ENCODE measurements around the gene ZNF709.
A peak's percentile ranks its signal among the peaks of the same experiment; 100 is the strongest.
"Not testable (repeated sequence)": the region's sequence is repeated elsewhere in the genome, so short reads cannot be mapped to it uniquely, and the experiment has no call there.

Gene ZNF709

GRCh38 chr19:12450844-12451243, 33.8 kb downstream of the ZNF709 start:
- no peak for DNase-seq

- DNase-seq: peak; percentile 9
Observed at GRCh38 chr19:12448808-12449207, 35.8 kb downstream of the ZNF709 start.

- peak; percentile 99 for DNase-seq
Observed at GRCh38 chr19:12440541-12441316, 43.9 kb downstream of the ZNF709 start, which contains the start of gene ZNF443. TSS of gene ZNF443 (minus strand) at chr19:12441021. CDS start at chr19:12440914, 107 bp downstream.

GRCh38 chr19:12439686-12440540, 44.7 kb downstream of the ZNF709 start:
- peak; percentile 44 for DNase-seq

- DNase-seq: not testable (repeated sequence)
Observed at GRCh38 chr19:12430726-12431299, 53.8 kb downstream of the ZNF709 start.

- no peak for DNase-seq
Observed at GRCh38 chr19:12425888-12426274, 58.7 kb downstream of the ZNF709 start.

GRCh38 chr19:12425236-12425887, 59.3 kb downstream of the ZNF709 start:
- no peak for DNase-seq

GRCh38 chr19:12417273-12417672, 67.3 kb downstream of the ZNF709 start:
- DNase-seq: not testable (repeated sequence)

- DNase-seq: no peak
Observed at GRCh38 chr19:12411893-12412292, 72.7 kb downstream of the ZNF709 start.
